Measurements from ENCODE around the gene MMP1. TPM values are rescaled to one million over a fixed set of nuclear protein-coding genes. Genes with fewer than 3 reads are reported as not detected.

The MMP1 gene
- total RNA-seq, 4 donors from 2014 or later, result not detected

Other genes with a start within 250 kb of the MMP1 start
- gene MMP20, start 172.8 kb downstream of the MMP1 start, total RNA-seq, result not detected
- not detected for gene MMP27, start 92.4 kb downstream of the MMP1 start, total RNA-seq
- under 1 TPM in 1 of 4 donors, not detected in 3; 0.23 TPM for gene MMP8, start 73.2 kb downstream of the MMP1 start, total RNA-seq
- 1 to 10 TPM in 1 of 4 donors, not detected in 3; 1.7 TPM for gene MMP10, start 17.5 kb downstream of the MMP1 start, total RNA-seq
- gene MMP3, start 45.4 kb upstream of the MMP1 start, total RNA-seq, result 1 to 10 TPM in 2 of 4 donors, under 1 TPM in 1, not detected in 1; 0.82 to 2.7 (median 1.2) TPM
- gene MMP12, start 76.8 kb upstream of the MMP1 start, total RNA-seq, result not detected
- gene MMP13, start 157.6 kb upstream of the MMP1 start, total RNA-seq, result not detected

All from gastroesophageal sphincter (tissue), 4 donors.